A673 (cell line): ENCODE measurements around the gene CTIF. TPM values are rescaled to one million over a fixed set of nuclear protein-coding genes. Genes with fewer than 3 reads are reported as not detected.

ENCODE experiments used
- BruUV-seq: library from RNA; stranded (reverse); fragments of 400-500 nt; replicated peaks from 2 replicates; lab custom pipeline; 2021; lab: Mats Ljungman, UMichigan
- CTCF ChIA-PET: fragments of 300-600 bp; sonication (Branson Sonifier 250); formaldehyde crosslinking; loops from one replicate; lab custom pipeline; 2022; ENCODE audit warnings: antibody characterized with exemption; lab: Charles Lee
- POLR2A ChIA-PET: fragments of 300-600 bp; sonication (Branson Sonifier 250); formaldehyde crosslinking; loops from one replicate; lab custom pipeline; 2022; ENCODE audit warnings: antibody characterized with exemption; ENCODE audit not compliant: low non-redundant PET; lab: Charles Lee
- DNase-seq: peaks from one replicate; pipeline ENCODE4 v3.0.0-alpha.2; 2015; ENCODE audit warnings: low spot score
- H3K27ac ChIP-seq: fragments of 200-600 bp; sonication (generic); 2 replicates; pipeline ENCODE4 v1.5.1; 2016; ENCODE audit warnings: mixed run types, low read depth, mild to moderate bottlenecking, mixed read lengths, antibody characterized with exemption, low read length; ENCODE audit not compliant: poor library complexity, severe bottlenecking
- H3K27me3 ChIP-seq: fragments of 200-600 bp; sonication (generic); replicated peaks from 2 replicates; pipeline ENCODE4 v1.6.1; 2017; ENCODE audit warnings: mixed run types, low read depth, mild to moderate bottlenecking, mixed read lengths, antibody characterized with exemption, low read length; ENCODE audit not compliant: insufficient read depth, poor library complexity
- H3K36me3 ChIP-seq: fragments of 200-600 bp; sonication (generic); 2 replicates; pipeline ENCODE4 v1.6.1; 2016; ENCODE audit warnings: mixed run types, mild to moderate bottlenecking, mixed read lengths, antibody characterized with exemption, low read length; ENCODE audit not compliant: insufficient read depth, poor library complexity, severe bottlenecking
- H3K4me1 ChIP-seq: fragments of 200-600 bp; sonication (generic); 2 replicates; pipeline ENCODE4 v1.6.1; 2017; ENCODE audit warnings: mixed run types, mild to moderate bottlenecking, mixed read lengths, antibody characterized with exemption, low read length; ENCODE audit not compliant: insufficient read depth, poor library complexity, severe bottlenecking
- H3K4me3 ChIP-seq: fragments of 200-600 bp; sonication (generic); 2 replicates; pipeline ENCODE4 v1.5.1; 2016; ENCODE audit warnings: low read depth, mixed run types, mild to moderate bottlenecking, mixed read lengths, low read length; ENCODE audit not compliant: poor library complexity, severe bottlenecking
- H3K9me3 ChIP-seq: fragments of 200-600 bp; sonication (generic); 2 replicates; pipeline ENCODE4 v1.6.1; 2016; ENCODE audit warnings: mixed run types, low read depth, mild to moderate bottlenecking, mixed read lengths, antibody characterized with exemption, low read length; ENCODE audit not compliant: poor library complexity, severe bottlenecking
- EZH2 ChIP-seq: fragments of 200-600 bp; sonication (generic); IDR thresholded peaks from 2 replicates; pipeline ENCODE4 v1.6.1; 2017; ENCODE audit warnings: borderline replicate concordance, low read depth, mild to moderate bottlenecking, mixed read lengths, antibody characterized with exemption, low read length; ENCODE audit not compliant: poor library complexity, severe bottlenecking
- intact Hi-C: fragments of 100-400 bp; cut with micrococcal nuclease; formaldehyde crosslinking; loops from one replicate; pipeline ENCODE4 v1.10.0; 2022; ENCODE audit not compliant: unreplicated experiment
- total RNA-seq: library from RNA; stranded (reverse); gene quantifications from 2 replicates; pipeline ENCODE4 v1.2.3, GENCODE V29; 2021
- TF ChIP-seq, protein P1 (sequence below): fragments of 300-800, 200-600 bp; sonication (generic); conservative IDR thresholded peaks from 2 replicates; pipeline ENCODE4 v1.5.1; 2017; ENCODE audit warnings: low read depth, mild to moderate bottlenecking, antibody characterized with exemption, low read length, moderate library complexity, mixed read lengths

Gene CTIF
- total RNA-seq, 1 experiment from 2014 or later = 23.5 TPM

- Histone ChIP-seq H3K27ac (no peak overlapping the region), H3K4me3 (no peak overlapping the region), H3K9me3 (no peaks in the 10 kb centered on the region), H3K4me1 (no peaks in the 10 kb centered on the region), H3K27me3 (no peaks in the 10 kb centered on the region), H3K36me3 (no peaks in the 10 kb centered on the region)
- intact Hi-C loops = no loop called here
- no TSS peak for BruUV-seq
- POLR2A ChIA-PET = no interaction called here
- CTCF ChIA-PET = no interaction called here
- no peak for TF ChIP-seq EZH2
- TF ChIP-seq, protein P1, sequence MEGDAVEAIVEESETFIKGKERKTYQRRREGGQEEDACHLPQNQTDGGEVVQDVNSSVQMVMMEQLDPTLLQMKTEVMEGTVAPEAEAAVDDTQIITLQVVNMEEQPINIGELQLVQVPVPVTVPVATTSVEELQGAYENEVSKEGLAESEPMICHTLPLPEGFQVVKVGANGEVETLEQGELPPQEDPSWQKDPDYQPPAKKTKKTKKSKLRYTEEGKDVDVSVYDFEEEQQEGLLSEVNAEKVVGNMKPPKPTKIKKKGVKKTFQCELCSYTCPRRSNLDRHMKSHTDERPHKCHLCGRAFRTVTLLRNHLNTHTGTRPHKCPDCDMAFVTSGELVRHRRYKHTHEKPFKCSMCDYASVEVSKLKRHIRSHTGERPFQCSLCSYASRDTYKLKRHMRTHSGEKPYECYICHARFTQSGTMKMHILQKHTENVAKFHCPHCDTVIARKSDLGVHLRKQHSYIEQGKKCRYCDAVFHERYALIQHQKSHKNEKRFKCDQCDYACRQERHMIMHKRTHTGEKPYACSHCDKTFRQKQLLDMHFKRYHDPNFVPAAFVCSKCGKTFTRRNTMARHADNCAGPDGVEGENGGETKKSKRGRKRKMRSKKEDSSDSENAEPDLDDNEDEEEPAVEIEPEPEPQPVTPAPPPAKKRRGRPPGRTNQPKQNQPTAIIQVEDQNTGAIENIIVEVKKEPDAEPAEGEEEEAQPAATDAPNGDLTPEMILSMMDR = no peak
- DNase-seq = no peak
Observed at GRCh38 chr18:48637081-48637990, 98.5 kb downstream of the CTIF start.

GRCh38 chr18:48638451-48638850 lies 99.6 kb downstream of the CTIF start:
- Histone ChIP-seq H3K9me3 (no peaks in the 10 kb centered on the region), H3K36me3 (no peaks in the 10 kb centered on the region), H3K4me3 (no peak overlapping the region), H3K27ac (no peak overlapping the region), H3K4me1 (no peaks in the 10 kb centered on the region), H3K27me3 (no peaks in the 10 kb centered on the region)
- no peak for TF ChIP-seq EZH2
- TF ChIP-seq, protein P1 = no peak
- DNase-seq = no peak
- intact Hi-C loops = no loop called here
- ChIA-PET CTCF (no interaction called here), POLR2A (no interaction called here)
- no TSS peak for BruUV-seq

GRCh38 chr18:48638896-48639771 lies 100.3 kb downstream of the CTIF start:
- no peaks in the 10 kb centered on the region for H3K36me3 ChIP-seq
- BruUV-seq = no TSS peak
- no peaks in the 10 kb centered on the region for H3K9me3 ChIP-seq
- CTCF ChIA-PET = no interaction called here
- no peak overlapping the region for H3K27ac ChIP-seq
- no peak for DNase-seq
- TF ChIP-seq EZH2 = no peak
- TF ChIP-seq, protein P1 = no peak
- H3K4me3 ChIP-seq = no peak overlapping the region
- H3K27me3 ChIP-seq = no peaks in the 10 kb centered on the region
- POLR2A ChIA-PET = no interaction called here
- no peaks in the 10 kb centered on the region for H3K4me1 ChIP-seq
- intact Hi-C loops = no loop called here
